Brain microvascular endothelial cell (primary cell): ENCODE data around the gene PLXNA2.

Source experiments
- DNase-seq: peaks from one replicate; pipeline ENCODE4 v3.0.0-alpha.2; 2020
- H3K27ac ChIP-seq: fragments of 250-450 bp; sonication (Bioruptor Pico); 2 replicates; pipeline ENCODE4 v1.5.1; 2020; ENCODE audit warnings: mild to moderate bottlenecking, moderate library complexity
- H3K27me3 ChIP-seq: fragments of 250-450 bp; sonication (Bioruptor Pico); replicated peaks from 2 replicates; pipeline ENCODE4 v1.5.1; 2020; ENCODE audit warnings: mild to moderate bottlenecking
- H3K36me3 ChIP-seq: fragments of 250-450 bp; sonication (Bioruptor Pico); replicated peaks from 2 replicates; pipeline ENCODE4 v1.5.1; 2020; ENCODE audit warnings: mild to moderate bottlenecking
- H3K4me3 ChIP-seq: 2 replicates; pipeline ENCODE4 v1.5.1; 2011; ENCODE audit warnings: low read depth, mild to moderate bottlenecking, control low read depth, low read length, moderate library complexity
- in situ Hi-C: cut with HindIII; loops from 2 replicates; pipeline ENCODE4 v1.10.0; 2017; ENCODE audit warnings: low sequenced_read_pairs, low pct_ligation_motif_present
- TF ChIP-seq, protein P1 (sequence below): IDR thresholded peaks from 2 replicates; pipeline ENCODE4 v1.5.1; 2011; ENCODE audit warnings: low read depth, mild to moderate bottlenecking, moderate library complexity, low read length, control low read depth, inconsistent platforms; ENCODE audit errors: missing control alignments

PLXNA2 gene

DNA sequence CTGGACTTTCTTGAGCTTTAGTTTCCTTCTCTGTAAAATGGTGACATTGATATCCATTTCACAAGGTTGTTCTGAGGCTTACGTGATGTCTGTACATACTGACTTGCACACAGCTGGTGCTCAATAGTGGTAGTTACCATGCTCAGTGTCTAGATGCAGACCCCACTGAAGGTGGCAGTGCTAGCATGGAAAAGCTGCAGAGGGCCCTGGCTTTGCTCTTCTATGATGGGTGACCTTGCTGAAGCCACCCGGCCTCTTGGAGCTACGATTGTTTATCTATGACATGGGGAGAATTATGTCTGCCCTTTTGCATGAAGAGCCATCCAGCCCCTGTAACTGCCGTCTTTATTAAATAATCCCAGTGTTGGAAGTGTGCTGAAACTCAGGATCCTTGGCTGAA is 131.8 kb downstream of the PLXNA2 start:
- H3K27ac ChIP-seq = no peak overlapping the region
- DNase-seq = no peak
- in situ Hi-C loops = no loop called here
- H3K27me3 ChIP-seq = no peaks in the 10 kb centered on the region
- H3K36me3 ChIP-seq = no peaks in the 10 kb centered on the region
- TF ChIP-seq, protein P1, sequence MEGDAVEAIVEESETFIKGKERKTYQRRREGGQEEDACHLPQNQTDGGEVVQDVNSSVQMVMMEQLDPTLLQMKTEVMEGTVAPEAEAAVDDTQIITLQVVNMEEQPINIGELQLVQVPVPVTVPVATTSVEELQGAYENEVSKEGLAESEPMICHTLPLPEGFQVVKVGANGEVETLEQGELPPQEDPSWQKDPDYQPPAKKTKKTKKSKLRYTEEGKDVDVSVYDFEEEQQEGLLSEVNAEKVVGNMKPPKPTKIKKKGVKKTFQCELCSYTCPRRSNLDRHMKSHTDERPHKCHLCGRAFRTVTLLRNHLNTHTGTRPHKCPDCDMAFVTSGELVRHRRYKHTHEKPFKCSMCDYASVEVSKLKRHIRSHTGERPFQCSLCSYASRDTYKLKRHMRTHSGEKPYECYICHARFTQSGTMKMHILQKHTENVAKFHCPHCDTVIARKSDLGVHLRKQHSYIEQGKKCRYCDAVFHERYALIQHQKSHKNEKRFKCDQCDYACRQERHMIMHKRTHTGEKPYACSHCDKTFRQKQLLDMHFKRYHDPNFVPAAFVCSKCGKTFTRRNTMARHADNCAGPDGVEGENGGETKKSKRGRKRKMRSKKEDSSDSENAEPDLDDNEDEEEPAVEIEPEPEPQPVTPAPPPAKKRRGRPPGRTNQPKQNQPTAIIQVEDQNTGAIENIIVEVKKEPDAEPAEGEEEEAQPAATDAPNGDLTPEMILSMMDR = no peak
- no peak overlapping the region for H3K4me3 ChIP-seq

DNA sequence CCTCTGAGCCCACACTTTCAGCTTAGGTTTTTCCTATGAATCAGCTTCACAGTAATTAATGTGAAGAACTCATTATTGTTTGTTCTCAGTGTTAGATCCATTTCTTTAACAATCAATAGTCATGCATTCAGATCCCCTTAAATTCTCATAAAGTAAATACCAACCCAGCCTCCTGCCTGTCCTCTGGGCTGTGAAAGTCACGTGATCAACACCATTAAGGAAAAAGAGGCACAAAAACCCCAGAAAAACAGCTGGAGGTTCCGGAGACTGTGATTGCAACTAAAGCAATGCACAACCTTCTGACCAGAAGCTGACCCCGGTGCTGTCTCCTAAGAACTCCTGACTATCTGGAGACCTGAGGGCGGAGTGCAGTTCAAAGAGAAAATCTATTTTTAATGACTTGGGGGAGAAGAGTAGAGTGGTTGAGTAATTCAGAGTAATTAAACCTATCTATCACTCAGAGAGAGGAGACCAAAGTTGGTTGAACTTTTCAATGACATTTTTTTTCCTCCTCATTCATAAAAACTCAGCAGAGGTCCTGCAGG is 132.5 kb downstream of the PLXNA2 start:
- Histone ChIP-seq H3K36me3 (no peaks in the 10 kb centered on the region), H3K4me3 (no peak overlapping the region), H3K27ac (no peak overlapping the region), H3K27me3 (no peaks in the 10 kb centered on the region)
- DNase-seq = no peak
- TF ChIP-seq, protein P1 = no peak
- in situ Hi-C loops = no loop called here

DNA sequence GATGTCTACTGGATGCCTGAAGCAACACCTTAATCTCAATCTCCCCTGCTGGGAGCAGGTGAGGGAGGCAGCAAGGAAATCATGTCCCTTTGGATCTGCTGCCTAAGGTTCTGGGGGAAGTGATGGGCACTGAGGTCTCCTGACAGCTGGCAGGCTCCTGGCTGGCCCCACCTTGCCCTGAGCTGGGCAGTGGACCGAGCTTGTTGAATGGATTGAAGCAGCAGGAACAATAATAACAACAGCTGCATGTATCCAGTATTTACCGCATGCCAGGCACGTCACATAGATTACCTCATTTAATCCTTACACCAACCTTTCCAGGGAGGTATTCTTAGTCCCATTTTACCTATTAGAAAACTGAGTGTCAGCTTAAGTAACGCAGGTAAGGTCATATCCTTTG is 133.9 kb downstream of the PLXNA2 start:
- TF ChIP-seq, protein P1 = no peak
- H3K36me3 ChIP-seq = no peaks in the 10 kb centered on the region
- H3K27ac ChIP-seq = no peak overlapping the region
- in situ Hi-C loops = no loop called here
- H3K27me3 ChIP-seq = no peaks in the 10 kb centered on the region
- no peak for DNase-seq
- no peak overlapping the region for H3K4me3 ChIP-seq

DNA sequence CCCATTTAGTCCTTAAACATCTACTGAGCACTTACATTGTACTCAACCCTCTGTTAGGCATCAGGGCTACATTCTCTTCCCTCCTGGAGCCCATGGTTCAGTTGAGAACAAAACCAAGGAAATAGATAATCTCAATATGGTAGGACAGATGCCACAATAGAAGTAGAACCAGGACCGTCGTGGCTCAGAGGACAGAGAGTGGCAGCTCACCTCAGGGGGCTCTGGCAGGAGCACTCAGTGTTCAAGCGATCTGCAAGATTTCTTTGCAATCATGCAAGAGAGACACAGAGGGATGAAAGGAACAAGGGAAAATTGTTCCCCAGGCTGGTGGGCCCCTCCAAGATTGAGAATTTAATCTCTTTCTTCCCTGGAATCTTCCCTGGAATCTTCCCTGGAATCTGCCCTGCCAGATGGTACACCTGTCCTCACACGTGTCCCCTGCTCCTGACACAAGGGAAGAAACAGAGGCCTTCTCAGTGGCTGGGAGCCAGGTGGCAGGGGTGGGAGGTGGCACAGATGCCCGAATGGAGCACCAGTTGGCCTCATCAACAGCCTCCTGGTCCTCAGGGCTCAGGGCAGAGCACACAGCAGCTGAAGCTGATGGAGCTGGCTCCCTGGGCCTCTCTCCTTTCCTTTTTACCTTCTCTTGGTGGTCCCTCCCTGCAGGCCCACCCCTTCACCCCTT is 135.4 kb downstream of the PLXNA2 start:
- H3K27ac ChIP-seq = no peak overlapping the region
- H3K4me3 ChIP-seq = no peak overlapping the region
- TF ChIP-seq, protein P1 = no peak
- no peaks in the 10 kb centered on the region for H3K36me3 ChIP-seq
- DNase-seq = no peak
- in situ Hi-C loops = no loop called here
- no peaks in the 10 kb centered on the region for H3K27me3 ChIP-seq

DNA sequence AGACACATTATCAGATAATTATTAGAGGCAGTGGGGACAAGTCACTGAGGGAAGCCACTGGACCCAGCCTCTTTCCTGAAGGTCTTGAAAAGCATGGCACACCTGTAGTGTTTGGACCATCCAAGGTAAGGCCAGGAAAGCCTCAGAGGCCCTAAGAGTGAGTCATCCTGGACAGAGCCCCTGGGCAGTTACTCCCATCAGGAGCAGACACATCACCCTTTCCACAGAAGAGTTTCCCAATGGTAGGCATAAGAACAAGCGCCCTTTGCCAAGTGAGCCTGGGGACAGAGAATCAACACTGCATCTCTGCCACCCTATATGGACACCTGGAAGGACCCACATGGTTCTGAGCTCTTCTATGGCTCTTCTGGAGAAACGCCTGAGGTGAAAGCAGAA is 136.0 kb downstream of the PLXNA2 start:
- TF ChIP-seq, protein P1 = no peak
- DNase-seq = no peak
- in situ Hi-C loops = no loop called here

More for the DNA sequence above, 136.0 kb downstream of the PLXNA2 start:
- Histone ChIP-seq H3K27ac (no peak overlapping the region), H3K4me3 (no peak overlapping the region), H3K27me3 (no peaks in the 10 kb centered on the region), H3K36me3 (no peaks in the 10 kb centered on the region)
